OCI-LY7 (cell line): ENCODE results near the gene CFAP58. TPM values are rescaled to one million over a fixed set of nuclear protein-coding genes. Genes with fewer than 3 reads are reported as not detected.

Experiments
- BruUV-seq: library from RNA; stranded (reverse); fragments of 400-500 nt; replicated peaks from 2 replicates; lab custom pipeline; 2021; lab: Mats Ljungman, UMichigan
- CTCF ChIA-PET: fragments of 300-600 bp; sonication (Branson Sonifier 250); formaldehyde crosslinking; loops from one replicate; lab custom pipeline; 2022; ENCODE audit warnings: antibody characterized with exemption; ENCODE audit not compliant: unreplicated experiment; lab: Charles Lee
- POLR2A ChIA-PET: fragments of 300-600 bp; sonication (Branson Sonifier 250); formaldehyde crosslinking; loops from one replicate; lab custom pipeline; 2022; ENCODE audit warnings: antibody characterized with exemption; lab: Charles Lee
- DNase-seq: peaks from one replicate; pipeline ENCODE4 v3.0.0-alpha.2; 2015; ENCODE audit warnings: low spot score
- H2AFZ ChIP-seq: fragments of 200-600 bp; sonication (generic), shearing (Covaris generic); 2 replicates; pipeline ENCODE4 v1.6.1; 2014; ENCODE audit warnings: mild to moderate bottlenecking, antibody characterized with exemption, low read length, moderate library complexity
- H3K27ac ChIP-seq: fragments of 200-600 bp; sonication (generic); 2 replicates; pipeline ENCODE4 v1.5.1; 2014; ENCODE audit warnings: mixed run types, low read depth, mild to moderate bottlenecking, moderate library complexity, low read length, inconsistent platforms; ENCODE audit not compliant: poor library complexity, severe bottlenecking
- H3K36me3 ChIP-seq: fragments of 200-600 bp; sonication (generic); 2 replicates; pipeline ENCODE4 v1.6.1; 2014; ENCODE audit warnings: mild to moderate bottlenecking, antibody characterized with exemption, low read length, moderate library complexity, mixed read lengths; ENCODE audit not compliant: insufficient read depth
- H3K4me1 ChIP-seq: fragments of 200-600 bp; sonication (generic); 2 replicates; pipeline ENCODE4 v1.5.1; 2014; ENCODE audit warnings: mild to moderate bottlenecking, low read length; ENCODE audit not compliant: insufficient read depth, poor library complexity, severe bottlenecking
- H3K4me2 ChIP-seq: fragments of 200-600 bp; sonication (generic); 2 replicates; pipeline ENCODE4 v1.6.1; 2014; ENCODE audit warnings: mild to moderate bottlenecking, low read length
- H3K4me3 ChIP-seq: fragments of 200-600 bp; sonication (generic); 2 replicates; pipeline ENCODE4 v1.5.1; 2014; ENCODE audit warnings: mild to moderate bottlenecking, low read depth, low read length; ENCODE audit not compliant: poor library complexity, severe bottlenecking
- H3K79me2 ChIP-seq: fragments of 200-600 bp; sonication (generic); 2 replicates; pipeline ENCODE4 v1.6.1; 2016; ENCODE audit warnings: low read depth, mild to moderate bottlenecking, low read length, moderate library complexity, mixed read lengths; ENCODE audit not compliant: insufficient read depth
- H3K9me2 ChIP-seq: fragments of 200-600 bp; sonication (generic); 2 replicates; pipeline ENCODE4 v1.6.1; 2016; ENCODE audit warnings: mild to moderate bottlenecking, low read length, mixed read lengths; ENCODE audit not compliant: insufficient read depth
- H3K9me3 ChIP-seq: fragments of 200-600 bp; sonication (generic); 2 replicates; pipeline ENCODE4 v1.6.1; 2014; ENCODE audit warnings: mild to moderate bottlenecking, mixed run types, low read length, mixed read lengths
- H4K20me1 ChIP-seq: fragments of 200-600 bp; sonication (generic); 2 replicates; pipeline ENCODE4 v1.6.1; 2014; ENCODE audit warnings: mild to moderate bottlenecking, antibody characterized with exemption, low read length, moderate library complexity, mixed read lengths; ENCODE audit not compliant: insufficient read depth
- EZH2phosphoT487 ChIP-seq: fragments of 200-600 bp; sonication (generic); IDR thresholded peaks from 2 replicates; pipeline ENCODE4 v1.6.1; 2018; ENCODE audit warnings: low read depth, borderline replicate concordance, mild to moderate bottlenecking, mixed run types, antibody characterized with exemption, low read length, moderate library complexity, mixed read lengths
- intact Hi-C: fragments of 100-400 bp; cut with micrococcal nuclease; formaldehyde crosslinking; loops from one replicate; pipeline ENCODE4 v1.10.0; 2022; ENCODE audit not compliant: unreplicated experiment
- total RNA-seq, 2 experiments: library from RNA; depleted of rRNA in 1 of 2; stranded (reverse); fragments of >200 nt in 1 of 2; shearing (Covaris generic) in 1 of 2; gene quantifications; 2 replicates each; pipeline ENCODE4 v1.2.3, GENCODE V29; 2014 to 2022
- TF ChIP-seq, protein P1 (sequence below): fragments of 200-600 bp; sonication (generic); conservative IDR thresholded peaks from 2 replicates; pipeline ENCODE4 v1.5.1; 2014; ENCODE audit warnings: mild to moderate bottlenecking, antibody characterized with exemption, low read length, moderate library complexity, mixed read lengths

The CFAP58 gene
- total RNA-seq, 2 experiments from 2014 or later = 0.09 to 1.5 TPM

DNA sequence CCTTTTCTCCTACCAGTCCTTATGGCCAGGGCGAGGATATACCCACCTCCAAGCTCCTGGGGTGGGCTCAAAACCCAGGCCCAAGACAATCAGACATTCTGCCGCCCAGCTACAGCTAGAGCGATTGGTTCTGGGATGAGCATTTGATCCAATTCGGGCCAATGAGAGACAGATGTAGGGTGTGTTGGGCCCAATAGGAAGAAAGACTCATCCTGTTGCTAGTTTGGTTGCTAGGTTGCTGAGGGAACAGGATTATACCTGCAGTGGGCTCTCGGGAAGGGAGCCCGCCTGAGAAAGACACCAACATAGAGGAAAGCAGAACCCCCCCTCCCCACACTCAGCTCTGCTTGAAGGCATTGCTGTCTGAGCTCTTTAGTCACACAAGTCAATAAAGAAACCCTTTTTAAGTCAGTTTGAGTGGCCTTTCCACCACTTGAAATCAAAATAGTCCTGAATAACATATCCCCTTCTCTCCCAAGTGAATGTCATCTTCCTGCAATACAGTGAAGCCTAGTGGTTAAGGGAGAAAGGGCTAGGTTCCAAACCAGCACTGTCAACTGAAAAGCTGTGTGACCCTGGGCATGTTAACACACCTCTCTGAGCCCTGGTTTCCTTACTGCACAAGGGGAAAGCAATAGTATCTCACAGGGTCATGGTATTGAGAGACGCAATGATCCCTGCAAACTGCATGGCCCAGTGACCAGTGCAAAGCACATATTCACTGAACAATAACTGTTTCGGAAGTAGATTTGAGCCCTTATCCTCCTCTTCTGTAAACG, 37.1 kb upstream of the CFAP58 start:
- no peak overlapping the region for H3K4me2 ChIP-seq
- peaks cover 25% of the 10 kb centered on the region for H4K20me1 ChIP-seq
- no peaks in the 10 kb centered on the region for H3K9me2 ChIP-seq
- no TSS peak for BruUV-seq
- peaks cover 48% of the 10 kb centered on the region for H3K79me2 ChIP-seq
- H3K36me3 ChIP-seq = peaks cover 44% of the 10 kb centered on the region
- intact Hi-C loops = no loop called here
- no peak overlapping the region for H3K4me3 ChIP-seq
- TF ChIP-seq, protein P1, sequence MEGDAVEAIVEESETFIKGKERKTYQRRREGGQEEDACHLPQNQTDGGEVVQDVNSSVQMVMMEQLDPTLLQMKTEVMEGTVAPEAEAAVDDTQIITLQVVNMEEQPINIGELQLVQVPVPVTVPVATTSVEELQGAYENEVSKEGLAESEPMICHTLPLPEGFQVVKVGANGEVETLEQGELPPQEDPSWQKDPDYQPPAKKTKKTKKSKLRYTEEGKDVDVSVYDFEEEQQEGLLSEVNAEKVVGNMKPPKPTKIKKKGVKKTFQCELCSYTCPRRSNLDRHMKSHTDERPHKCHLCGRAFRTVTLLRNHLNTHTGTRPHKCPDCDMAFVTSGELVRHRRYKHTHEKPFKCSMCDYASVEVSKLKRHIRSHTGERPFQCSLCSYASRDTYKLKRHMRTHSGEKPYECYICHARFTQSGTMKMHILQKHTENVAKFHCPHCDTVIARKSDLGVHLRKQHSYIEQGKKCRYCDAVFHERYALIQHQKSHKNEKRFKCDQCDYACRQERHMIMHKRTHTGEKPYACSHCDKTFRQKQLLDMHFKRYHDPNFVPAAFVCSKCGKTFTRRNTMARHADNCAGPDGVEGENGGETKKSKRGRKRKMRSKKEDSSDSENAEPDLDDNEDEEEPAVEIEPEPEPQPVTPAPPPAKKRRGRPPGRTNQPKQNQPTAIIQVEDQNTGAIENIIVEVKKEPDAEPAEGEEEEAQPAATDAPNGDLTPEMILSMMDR = no peak
- TF ChIP-seq EZH2phosphoT487 = no peak
- H3K9me3 ChIP-seq = no peaks in the 10 kb centered on the region
- H2AFZ ChIP-seq = no peak overlapping the region
- peaks cover 44% of the 10 kb centered on the region for H3K4me1 ChIP-seq
- no peak overlapping the region for H3K27ac ChIP-seq
- ChIA-PET POLR2A (interaction anchor here (0.6 to 3.2 kb wide), 2 partner anchors 10 to 21 kb away, joined by 6 to 16 read pairs; partner anchors contain the start of gene ITPRIP), CTCF (interaction anchor here (0.6 to 1.4 kb wide), 2 partner anchors 10 to 11 kb away, joined by 3 to 4 read pairs; no protein-coding TSS in a partner anchor)
- no peak for DNase-seq

DNA sequence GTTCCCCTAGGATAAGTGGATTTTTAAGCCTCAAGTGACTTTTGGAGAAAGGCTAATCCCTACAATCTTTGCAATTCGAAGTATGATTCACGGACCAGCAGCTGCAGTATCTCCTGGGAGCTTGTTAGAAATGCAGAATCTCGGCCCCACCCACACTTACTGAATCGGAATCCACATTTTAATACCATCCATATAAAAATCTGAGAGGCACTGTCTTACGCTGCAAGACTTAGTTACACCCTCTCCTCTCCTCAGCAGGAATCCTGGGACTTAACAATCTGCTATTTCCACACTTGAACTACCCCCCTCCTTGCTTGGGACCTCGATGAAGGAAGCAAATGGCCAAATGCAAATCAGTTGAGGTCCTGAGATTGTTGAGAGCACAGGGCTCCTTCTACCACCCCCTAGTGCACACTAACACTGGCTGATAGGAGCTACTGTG, 36.3 kb upstream of the CFAP58 start:
- Histone ChIP-seq H3K27ac (peak overlapping the region; percentile 11), H3K9me3 (no peaks in the 10 kb centered on the region), H4K20me1 (peaks cover 25% of the 10 kb centered on the region), H3K4me3 (peak overlapping the region; percentile 12), H2AFZ (no peak overlapping the region), H3K4me2 (peak overlapping the region; percentile 43), H3K79me2 (peaks cover 55% of the 10 kb centered on the region), H3K9me2 (no peaks in the 10 kb centered on the region), H3K4me1 (peaks cover 52% of the 10 kb centered on the region), H3K36me3 (peaks cover 37% of the 10 kb centered on the region)
- intact Hi-C loops = no loop called here
- POLR2A ChIA-PET = interaction anchor here (3.2 kb wide), 1 partner anchor 20 kb away, joined by 16 read pairs; the partner anchor contains the start of gene ITPRIP
- BruUV-seq = no TSS peak
- CTCF ChIA-PET = no interaction called here
- DNase-seq = peak; percentile 35
- TF ChIP-seq, protein P1 = no peak; the same call in 1 of the 2 replicates
- TF ChIP-seq EZH2phosphoT487 = no peak
